Tibial nerve (tissue), 4 donors: ENCODE measurements around the gene PPP1R3A. TPM values are rescaled to one million over a fixed set of nuclear protein-coding genes. Genes with fewer than 3 reads are reported as not detected.

Experiments used
- DNase-seq, 2 donors: peaks; one replicate each; pipeline ENCODE4 v3.0.0-alpha.2; 2019; ENCODE audit warnings: low spot score in 2 of 2
- H3K27ac ChIP-seq, 4 donors: fragments of 200-600 bp; sonication (generic) in 3 of 4; one replicate each; pipeline ENCODE4 v1.5.1; 2017 to 2019; ENCODE audit warnings: mild to moderate bottlenecking in 1 of 4
- H3K27me3 ChIP-seq, 2 donors: fragments of 200-600 bp; sonication (generic) in 1 of 2; one replicate each; pipeline versions ENCODE4 v1.5.1 to v1.6.0; 2017 to 2019
- H3K36me3 ChIP-seq, 3 donors: fragments of 200-600 bp; sonication (generic); one replicate each; pipeline ENCODE4 v1.5.1; 2018 to 2019
- H3K4me1 ChIP-seq, 4 donors: fragments of 200-600 bp; sonication (generic) in 3 of 4; one replicate each; pipeline ENCODE4 v1.5.1; 2017 to 2019
- H3K4me3 ChIP-seq, 4 donors: fragments of 200-600 bp; sonication (generic) in 3 of 4; one replicate each; pipeline ENCODE4 v1.5.1; 2017 to 2019; ENCODE audit warnings: mild to moderate bottlenecking in 1 of 4, moderate library complexity in 1 of 4
- H3K9me3 ChIP-seq, 4 donors: fragments of 200-600 bp; sonication (generic) in 3 of 4; one replicate each; pipeline ENCODE4 v1.5.1; 2017 to 2019
- CTCF ChIP-seq, 5 experiments: fragments of 200-600 bp in 3 of 5; fragments of 450-650 bp in 2 of 5; sonication (generic) in 3 of 5; IDR thresholded peaks; one replicate each; pipeline ENCODE4 v1.5.1; 2016 to 2019; ENCODE audit warnings: antibody characterized with exemption in 5 of 5, mild to moderate bottlenecking in 3 of 5, moderate library complexity in 2 of 5
- EP300 ChIP-seq, 2 donors: sonication (generic); formaldehyde crosslinking; IDR thresholded peaks; one replicate each; pipeline ENCODE4 v1.6.1; 2017; ENCODE audit warnings: antibody characterized with exemption in 2 of 2, mild to moderate bottlenecking in 1 of 2
- POLR2A ChIP-seq, 2 donors: fragments of 450-650 bp; IDR thresholded peaks; one replicate each; pipeline ENCODE4 v1.6.1; 2017; ENCODE audit warnings: antibody characterized with exemption in 2 of 2, mild to moderate bottlenecking in 2 of 2, moderate library complexity in 2 of 2
- WGBS, 2 donors: methylation state at CpG; one replicate each; pipeline ENCODE4 v1.1.5; 2018; 5-methylcytosine and 5-hydroxymethylcytosine counted together
- total RNA-seq, 4 donors: library from RNA; depleted of rRNA; stranded (reverse); fragments of >200 nt; gene quantifications; one replicate each; pipeline ENCODE4 v1.1.0, GENCODE V29; 2016

The PPP1R3A gene
- total RNA-seq, 4 donors from 2014 or later, result not detected

- no peaks in the 10 kb centered on the region for H3K9me3 ChIP-seq
- TF ChIP-seq EP300 (IDR thresholded peaks at IDR 0.05) (no peak), CTCF (IDR thresholded peaks at IDR 0.05) (no peak), POLR2A (IDR thresholded peaks at IDR 0.05) (no peak)
- H3K4me3 ChIP-seq, result no peak overlapping the region
- H3K4me1 ChIP-seq, result no peaks in the 10 kb centered on the region
- 66 to 73% methylated on average over 2 of the region's 2 CpGs for WGBS, 2 donors
- no peak for DNase-seq
- H3K36me3 ChIP-seq, result no peaks in the 10 kb centered on the region
- H3K27me3 ChIP-seq, result no peaks in the 10 kb centered on the region
- H3K27ac ChIP-seq, result no peak overlapping the region
Measured at GRCh38 chr7:113873554-113874151, 45.2 kb downstream of the PPP1R3A start.

DNA sequence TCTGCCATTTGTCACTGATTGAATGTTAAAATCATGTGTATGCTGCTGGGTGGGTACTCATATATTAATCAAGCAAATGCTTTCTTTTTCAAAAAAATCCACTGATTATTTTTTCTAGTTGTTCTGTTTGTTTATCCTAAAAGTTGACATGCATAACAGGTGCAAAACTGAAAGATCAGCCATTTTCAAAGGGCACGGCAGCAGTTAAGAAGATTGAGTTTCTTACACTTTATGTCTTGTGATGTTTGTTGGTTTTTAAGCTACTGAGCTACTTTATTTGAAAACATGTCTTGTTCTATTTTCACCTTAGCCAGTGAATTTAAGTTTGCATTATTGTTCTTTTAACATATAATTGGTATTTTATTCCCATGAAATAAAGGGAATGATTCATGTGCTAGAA, 45.8 kb downstream of the PPP1R3A start:
- H3K4me1 ChIP-seq, result no peaks in the 10 kb centered on the region
- H3K9me3 ChIP-seq, result no peaks in the 10 kb centered on the region
- H3K4me3 ChIP-seq, result no peak overlapping the region
- 92 to 93% methylated on average over 1 of the region's 1 CpG for WGBS, 2 donors
- H3K27me3 ChIP-seq, result no peaks in the 10 kb centered on the region
- no peak overlapping the region for H3K27ac ChIP-seq
- no peaks in the 10 kb centered on the region for H3K36me3 ChIP-seq
- DNase-seq, result no peak
- TF ChIP-seq EP300 (IDR thresholded peaks at IDR 0.05) (no peak), POLR2A (IDR thresholded peaks at IDR 0.05) (no peak), CTCF (IDR thresholded peaks at IDR 0.05) (no peak)

DNA sequence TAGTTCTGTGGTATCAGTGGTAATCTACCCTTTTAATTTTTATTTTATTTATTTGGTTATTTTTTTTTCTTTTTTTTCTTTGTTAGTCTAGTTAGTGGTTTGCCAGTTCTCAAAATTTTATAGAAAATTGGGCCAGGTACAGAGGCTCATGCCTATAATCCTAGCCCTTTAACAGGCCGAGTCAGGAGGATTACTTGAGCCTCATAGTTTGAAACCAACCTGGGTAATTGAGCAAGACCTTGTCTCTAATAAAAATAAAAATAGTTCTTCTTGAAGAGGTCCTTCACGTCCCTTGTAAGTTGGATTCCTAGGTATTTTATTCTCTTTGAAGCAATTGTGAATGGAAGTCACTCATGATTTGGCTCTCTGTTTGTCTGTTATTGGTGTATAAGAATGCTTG, 51.5 kb downstream of the PPP1R3A start:
- Histone ChIP-seq H3K27me3 (no peaks in the 10 kb centered on the region), H3K36me3 (no peaks in the 10 kb centered on the region), H3K4me3 (no peak overlapping the region), H3K9me3 (peaks cover 0 to 4% (median 0%) of the 10 kb centered on the region in 4 donors), H3K27ac (no peak overlapping the region), H3K4me1 (no peaks in the 10 kb centered on the region)
- WGBS, 2 donors, result 82 to 87% methylated on average over 2 of the region's 2 CpGs
- TF ChIP-seq CTCF (IDR thresholded peaks at IDR 0.05) (no peak), EP300 (IDR thresholded peaks at IDR 0.05) (no peak), POLR2A (IDR thresholded peaks at IDR 0.05) (no peak)
- no peak for DNase-seq

DNA sequence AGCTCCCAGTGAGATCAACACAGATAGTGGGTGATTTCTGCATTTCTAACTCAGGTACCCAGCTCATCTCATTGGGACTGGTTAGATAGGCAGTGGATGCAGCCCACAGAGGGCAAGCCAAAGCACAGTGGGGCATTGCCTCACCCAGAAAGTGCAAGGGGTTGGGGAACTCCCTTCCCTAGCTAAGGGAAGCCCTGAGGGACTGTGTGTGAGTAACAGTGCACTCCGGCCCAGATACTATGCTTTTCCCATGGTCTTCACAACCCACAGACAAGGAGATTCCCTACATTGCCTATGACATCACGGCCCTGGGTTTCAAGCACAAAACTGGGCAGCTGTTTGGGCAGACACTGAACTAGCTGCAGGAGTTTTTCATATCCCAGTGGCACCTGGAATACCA, 62.8 kb downstream of the PPP1R3A start:
- no peak for DNase-seq
- peaks cover 0 to 7% (median 0%) of the 10 kb centered on the region in 4 donors for H3K9me3 ChIP-seq
- H3K27me3 ChIP-seq, result no peaks in the 10 kb centered on the region
- H3K4me1 ChIP-seq, result no peaks in the 10 kb centered on the region
- 71 to 100% methylated on average over 1 to 2 of the region's 2 CpGs for WGBS, 2 donors
- no peaks in the 10 kb centered on the region for H3K36me3 ChIP-seq
- H3K27ac ChIP-seq, result no peak overlapping the region
- TF ChIP-seq POLR2A (IDR thresholded peaks at IDR 0.05) (no peak), CTCF (IDR thresholded peaks at IDR 0.05) (no peak), EP300 (IDR thresholded peaks at IDR 0.05) (no peak)
- H3K4me3 ChIP-seq, result no peak overlapping the region

DNA sequence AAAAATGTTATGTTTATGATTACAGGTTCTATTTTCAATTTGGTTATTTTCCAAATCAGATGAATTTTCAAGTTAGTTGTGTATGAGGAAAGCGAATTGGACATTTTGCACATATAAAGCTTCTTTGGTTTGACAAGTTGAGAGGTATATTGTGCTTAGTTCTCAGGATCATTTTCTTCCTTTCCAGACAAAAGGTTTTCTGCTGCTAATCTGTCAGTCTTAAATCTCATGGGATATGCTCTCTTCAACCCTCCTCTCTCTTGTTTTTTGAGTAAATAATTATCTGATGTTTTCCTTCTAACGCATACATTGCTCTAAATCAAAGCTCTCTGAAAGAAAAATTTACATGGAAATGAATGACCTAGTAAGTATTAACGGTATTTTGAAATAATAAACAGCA, 77.9 kb downstream of the PPP1R3A start:
- H3K27ac ChIP-seq, result no peak overlapping the region
- 37 to 52% methylated on average over 3 of the region's 3 CpGs for WGBS, 2 donors
- H3K36me3 ChIP-seq, result no peaks in the 10 kb centered on the region

More for the DNA sequence above, 77.9 kb downstream of the PPP1R3A start:
- Histone ChIP-seq H3K4me3 (no peak overlapping the region), H3K9me3 (no peaks in the 10 kb centered on the region), H3K27me3 (no peaks in the 10 kb centered on the region), H3K4me1 (no peaks in the 10 kb centered on the region)
- DNase-seq, result no peak
- no peak for TF ChIP-seq EP300 (IDR thresholded peaks at IDR 0.05)
- no peak for TF ChIP-seq CTCF (IDR thresholded peaks at IDR 0.05)
- TF ChIP-seq POLR2A (IDR thresholded peaks at IDR 0.05), result no peak
